Measurements from ENCODE around the gene USP46. TPM values are rescaled to one million over a fixed set of nuclear protein-coding genes. Genes with fewer than 3 reads are reported as not detected.

USP46 gene
- total RNA-seq, 4 donors from 2014 or later: 7.0 to 10.9 (median 9.1) TPM

DNA sequence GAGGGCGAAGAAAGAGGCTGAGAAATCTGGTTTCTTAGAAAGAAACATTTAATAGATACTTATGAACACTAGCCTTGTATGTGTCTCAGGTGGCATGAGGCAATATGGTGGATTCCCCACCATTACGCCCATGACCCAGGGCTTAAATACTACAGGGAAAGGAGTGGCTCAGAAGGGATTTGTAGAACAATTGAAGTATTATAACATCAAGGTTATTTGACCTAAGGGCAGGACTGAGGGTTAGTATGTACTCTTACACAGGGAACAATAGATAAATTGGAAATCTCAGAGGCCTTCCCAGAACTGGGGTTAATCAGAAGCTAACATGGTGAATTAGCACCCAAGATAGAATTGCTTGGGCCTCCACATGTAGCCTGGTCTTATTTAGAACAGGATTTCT is 11.0 kb upstream of the USP46 start:
- TF ChIP-seq, protein P1, sequence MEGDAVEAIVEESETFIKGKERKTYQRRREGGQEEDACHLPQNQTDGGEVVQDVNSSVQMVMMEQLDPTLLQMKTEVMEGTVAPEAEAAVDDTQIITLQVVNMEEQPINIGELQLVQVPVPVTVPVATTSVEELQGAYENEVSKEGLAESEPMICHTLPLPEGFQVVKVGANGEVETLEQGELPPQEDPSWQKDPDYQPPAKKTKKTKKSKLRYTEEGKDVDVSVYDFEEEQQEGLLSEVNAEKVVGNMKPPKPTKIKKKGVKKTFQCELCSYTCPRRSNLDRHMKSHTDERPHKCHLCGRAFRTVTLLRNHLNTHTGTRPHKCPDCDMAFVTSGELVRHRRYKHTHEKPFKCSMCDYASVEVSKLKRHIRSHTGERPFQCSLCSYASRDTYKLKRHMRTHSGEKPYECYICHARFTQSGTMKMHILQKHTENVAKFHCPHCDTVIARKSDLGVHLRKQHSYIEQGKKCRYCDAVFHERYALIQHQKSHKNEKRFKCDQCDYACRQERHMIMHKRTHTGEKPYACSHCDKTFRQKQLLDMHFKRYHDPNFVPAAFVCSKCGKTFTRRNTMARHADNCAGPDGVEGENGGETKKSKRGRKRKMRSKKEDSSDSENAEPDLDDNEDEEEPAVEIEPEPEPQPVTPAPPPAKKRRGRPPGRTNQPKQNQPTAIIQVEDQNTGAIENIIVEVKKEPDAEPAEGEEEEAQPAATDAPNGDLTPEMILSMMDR (IDR thresholded peaks at IDR 0.05; ENCODE audit: low read depth): no peak

DNA sequence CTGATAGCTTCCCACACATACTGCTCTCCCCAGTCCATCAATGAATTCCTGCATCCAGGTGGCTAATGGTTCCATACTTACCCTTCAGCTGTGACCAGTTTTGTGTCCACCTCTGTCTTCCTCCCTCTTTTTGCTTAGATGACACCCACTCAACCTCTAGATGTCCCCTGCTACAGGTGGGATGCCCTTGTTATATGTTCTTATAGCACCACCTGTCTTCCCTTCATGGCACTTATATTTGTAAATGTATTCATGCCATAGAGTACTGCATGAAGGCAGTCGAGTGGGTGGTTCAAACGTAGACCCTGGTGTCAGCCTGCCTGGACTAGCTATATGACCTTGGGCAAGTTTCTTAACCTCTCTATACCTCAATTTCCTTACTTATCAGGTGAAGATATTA is 6.5 kb upstream of the USP46 start:
- TF ChIP-seq, protein P1 (IDR thresholded peaks at IDR 0.05; ENCODE audit: low read depth): no peak

DNA sequence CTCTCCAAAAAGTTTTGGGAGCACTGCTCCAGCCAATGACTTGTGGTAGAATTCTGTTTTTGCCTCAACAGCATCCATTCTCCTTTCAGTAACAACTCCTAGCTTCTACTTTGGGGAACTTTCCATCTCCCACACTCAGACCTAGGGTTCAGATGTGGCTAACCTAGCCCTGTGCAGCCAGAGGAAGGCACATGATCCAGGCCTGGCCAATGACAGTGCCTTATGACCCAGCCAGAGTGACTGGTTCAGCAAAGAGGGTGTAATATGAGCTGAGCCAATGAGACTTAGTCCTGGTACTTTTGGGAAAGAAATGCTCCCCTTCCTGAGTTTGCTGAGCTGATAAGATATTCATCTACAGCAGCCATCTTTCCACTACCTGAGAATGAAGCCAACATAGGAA is 5.4 kb upstream of the USP46 start:
- TF ChIP-seq, protein P1 (IDR thresholded peaks at IDR 0.05; ENCODE audit: low read depth): no peak

DNA sequence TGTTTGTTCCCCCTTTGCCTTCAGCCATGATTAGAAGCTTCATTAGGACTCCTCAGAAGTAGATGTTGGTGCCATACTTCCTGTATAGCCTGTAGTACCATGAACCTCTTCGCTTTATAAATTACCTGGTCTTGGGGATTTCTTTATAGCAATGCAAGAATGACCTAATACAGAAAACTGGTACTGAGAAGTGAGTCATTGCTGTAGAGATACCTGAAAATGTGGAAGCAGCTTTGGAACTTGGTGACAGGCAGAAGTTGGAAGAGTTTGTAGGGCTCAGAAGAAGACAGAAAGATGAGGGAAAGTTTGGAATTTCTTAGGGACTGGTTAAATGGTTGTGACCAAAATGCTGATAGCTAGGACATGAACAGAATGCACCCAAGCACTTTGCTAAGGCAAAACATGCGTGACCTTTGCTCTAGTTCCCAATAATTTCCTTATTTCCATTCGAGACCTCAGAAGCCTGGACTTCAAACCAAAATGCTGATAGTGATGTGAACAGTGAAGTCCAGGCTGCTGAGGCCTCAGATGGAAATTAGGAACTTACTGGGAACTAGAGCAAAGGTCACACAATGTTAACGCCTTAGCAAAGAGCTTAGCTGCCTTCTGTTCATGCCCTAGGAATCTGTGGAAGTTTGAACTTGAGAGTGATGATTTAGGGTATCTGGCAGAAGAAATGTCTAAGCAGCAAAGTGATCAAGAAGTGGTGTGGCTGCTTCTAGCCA is 3.0 kb upstream of the USP46 start:
- TF ChIP-seq, protein P1 (IDR thresholded peaks at IDR 0.05; ENCODE audit: low read depth): no peak

DNA sequence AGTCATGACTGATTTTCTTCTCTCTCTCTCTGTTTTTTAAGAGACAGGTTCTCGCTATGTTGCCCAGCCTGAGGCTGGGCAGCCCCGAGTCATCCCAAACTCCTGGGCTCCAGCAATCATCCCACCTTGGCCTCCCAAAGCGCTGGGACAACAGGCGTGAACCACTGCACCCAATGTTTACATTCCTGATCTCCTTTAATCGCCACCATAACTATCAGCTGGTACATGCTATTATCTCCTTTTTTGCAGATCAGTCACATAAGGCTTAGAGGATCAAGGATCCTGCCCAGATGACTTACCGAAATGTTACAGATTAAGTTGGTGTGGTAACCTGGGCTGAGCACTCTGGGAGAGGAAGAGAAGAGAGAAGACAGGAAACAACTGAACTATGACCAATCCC is 1.5 kb upstream of the USP46 start:
- TF ChIP-seq, protein P1 (IDR thresholded peaks at IDR 0.05; ENCODE audit: low read depth): no peak

DNA sequence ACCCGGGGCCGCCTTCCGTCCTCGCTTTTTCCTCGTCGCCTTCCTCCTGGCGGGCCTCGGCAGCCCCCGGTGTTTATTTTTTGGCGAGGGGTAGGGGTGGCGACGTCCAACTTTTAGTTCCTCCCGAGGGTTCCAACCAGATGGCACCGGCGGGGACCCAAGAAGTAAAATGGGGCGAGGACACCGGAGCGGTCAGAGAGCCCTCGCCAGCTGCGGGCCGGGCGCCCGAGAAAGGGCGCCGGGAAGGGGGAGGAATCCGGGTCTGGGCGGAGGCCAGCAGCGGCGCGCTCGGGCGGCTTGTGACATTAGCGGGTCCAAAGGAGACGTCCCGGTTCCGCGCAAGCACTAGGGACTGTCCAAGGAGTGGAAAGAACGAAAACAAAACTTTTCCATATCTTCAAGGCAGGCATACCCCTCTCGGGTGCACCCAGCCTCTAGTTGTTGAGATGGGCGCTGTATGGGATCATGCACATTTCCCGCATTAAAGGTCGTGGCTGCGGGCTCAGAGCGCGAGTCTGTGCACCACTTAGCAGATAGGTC is 691 bp upstream of the USP46 start:
- TF ChIP-seq, protein P1 (IDR thresholded peaks at IDR 0.05; ENCODE audit: low read depth): no peak

DNA sequence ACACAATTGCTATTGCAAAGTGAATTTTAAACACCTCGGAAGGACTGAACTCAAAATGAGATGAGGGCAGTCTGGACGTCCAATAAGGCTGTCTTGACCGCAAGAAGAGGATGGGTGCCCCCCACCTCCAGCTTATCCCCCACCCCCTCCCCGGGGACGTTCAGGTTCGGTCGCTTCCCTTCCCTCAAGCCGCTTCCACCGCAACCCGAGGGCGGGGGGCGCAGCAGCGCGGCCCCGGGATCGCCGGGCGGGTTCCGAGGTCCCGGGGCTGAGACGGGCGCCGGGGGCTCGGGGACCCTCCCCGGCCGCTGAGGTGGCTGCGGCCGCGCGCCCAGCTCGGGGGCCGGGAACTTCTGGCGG is 480 bp downstream of the USP46 start:
- TF ChIP-seq, protein P1 (IDR thresholded peaks at IDR 0.05; ENCODE audit: low read depth): no peak
